ENCODE data around the gene HINFP. TPM values are rescaled to one million over a fixed set of nuclear protein-coding genes. Genes with fewer than 3 reads are reported as not detected.
A peak's percentile ranks its signal among the peaks of the same experiment; 100 is the strongest.

HINFP gene
- total and polyA plus RNA-seq, 9 of the 15 experiments (the other 6 are each of a cell fraction or from before 2014, with no cell fraction given): 13.8 to 34.1 (median 22.5) TPM

DNA sequence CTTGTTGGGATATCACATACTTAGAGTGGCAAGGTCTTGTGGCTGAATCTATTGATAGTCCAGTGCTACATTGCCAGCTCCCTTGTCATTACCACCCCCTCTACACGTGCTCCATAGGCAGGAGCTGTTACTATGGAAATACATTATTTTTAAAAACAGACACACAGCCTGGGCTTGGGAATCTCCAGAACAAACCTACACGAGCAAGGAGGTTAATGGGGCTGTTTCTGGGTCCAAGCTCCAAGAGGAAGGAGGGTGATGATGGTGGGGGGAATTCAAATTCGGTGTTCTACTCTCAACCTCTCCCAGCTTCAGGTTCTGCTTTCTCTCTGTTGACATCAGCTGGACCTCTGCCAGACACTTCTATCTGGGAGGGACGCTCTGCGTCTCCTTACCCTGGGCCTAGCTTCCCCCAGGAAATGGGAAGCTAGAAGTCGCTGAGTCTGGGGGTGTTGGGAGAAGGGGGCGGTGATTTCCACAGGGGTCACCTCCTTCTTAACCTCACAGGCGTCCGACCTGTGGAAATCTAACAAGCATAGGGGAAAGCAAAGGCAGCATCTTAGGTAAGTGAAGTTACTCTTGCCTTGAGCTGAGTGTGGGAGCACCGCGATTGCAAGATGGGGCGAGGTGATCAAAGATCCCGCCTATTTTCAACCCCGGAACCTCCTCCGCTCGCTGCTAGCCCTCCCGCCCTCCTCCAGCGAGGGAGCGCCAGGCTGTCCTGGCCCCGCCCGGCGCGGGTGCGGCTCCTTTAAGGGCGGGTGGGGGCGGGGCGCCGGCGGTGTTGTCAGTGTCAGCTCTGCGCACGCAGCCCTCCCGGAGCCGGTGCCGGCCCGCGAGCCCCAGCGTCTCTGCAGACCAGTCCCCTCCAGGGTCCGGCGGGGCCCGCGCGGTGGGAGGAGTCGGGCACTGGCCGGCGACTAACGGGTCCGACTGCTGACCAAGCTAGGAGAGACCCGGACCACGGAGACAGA lies 14.5 kb upstream of the HINFP start, which contains the start of gene C2CD2L (continued):
- TF ChIP-seq, protein P1, sequence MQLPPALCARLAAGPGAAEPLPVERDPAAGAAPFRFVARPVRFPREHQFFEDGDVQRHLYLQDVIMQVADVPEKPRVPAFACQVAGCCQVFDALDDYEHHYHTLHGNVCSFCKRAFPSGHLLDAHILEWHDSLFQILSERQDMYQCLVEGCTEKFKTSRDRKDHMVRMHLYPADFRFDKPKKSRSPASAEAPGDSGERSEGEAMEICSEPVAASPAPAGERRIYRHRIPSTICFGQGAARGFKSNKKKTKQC (CRISPR knock-in tag; IDR thresholded peaks at IDR 0.05): no peak
- TF ChIP-seq CCAR2 (IDR thresholded peaks at IDR 0.05; ENCODE audit: low read depth, low read length) (no peak), MAFK (IDR thresholded peaks at IDR 0.05; ENCODE audit: low read length) (no peak), DDX20 (tag; IDR thresholded peaks at IDR 0.05; ENCODE audit: low read depth) (no peak), RFX1 (IDR thresholded peaks at IDR 0.05) (peak; percentile 57), ZFP30 (CRISPR knock-in tag; IDR thresholded peaks at IDR 0.05; ENCODE audit: borderline replicate concordance) (no peak), ZNF695 (CRISPR knock-in tag; IDR thresholded peaks at IDR 0.05) (no peak), KDM2B (CRISPR knock-in tag; IDR thresholded peaks at IDR 0.05) (no peak), ZNF197 (CRISPR knock-in tag; IDR thresholded peaks at IDR 0.05; ENCODE audit: low read depth) (no peak), SMAD3 (CRISPR knock-in tag; conservative IDR thresholded peaks at IDR 0.05) (no peak), FOXJ3 (CRISPR knock-in tag; IDR thresholded peaks at IDR 0.05) (no peak), BCOR (IDR thresholded peaks at IDR 0.05) (0 out of 2 replicates have a peak, but pooled peaks have one; percentile 19), PML (IDR thresholded peaks at IDR 0.05; ENCODE audit: low read length) (peak; percentile 61; the same call in 1 of the 2 replicates), GATAD2A (IDR thresholded peaks at IDR 0.05) (no peak), POLR3G (IDR thresholded peaks at IDR 0.05; ENCODE audit: extremely low read depth, insufficient read length, insufficient replicate concordance) (no peak), CBFA2T3 (IDR thresholded peaks at IDR 0.05) (peak; percentile 31; the same call in 1 of the 2 replicates), SOX6 (IDR thresholded peaks at IDR 0.05) (peak; percentile 54; the same call in 1 of the 2 replicates), SAFB (IDR thresholded peaks at IDR 0.05; ENCODE audit: borderline replicate concordance, low read depth, low read length) (no peak)
- TF ChIP-seq, protein P2, sequence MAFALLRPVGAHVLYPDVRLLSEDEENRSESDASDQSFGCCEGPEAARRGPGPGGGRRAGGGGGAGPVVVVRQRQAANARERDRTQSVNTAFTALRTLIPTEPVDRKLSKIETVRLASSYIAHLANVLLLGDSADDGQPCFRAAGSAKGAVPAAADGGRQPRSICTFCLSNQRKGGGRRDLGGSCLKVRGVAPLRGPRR (CRISPR knock-in tag; IDR thresholded peaks at IDR 0.05): no peak
- TF ChIP-seq, protein P3, sequence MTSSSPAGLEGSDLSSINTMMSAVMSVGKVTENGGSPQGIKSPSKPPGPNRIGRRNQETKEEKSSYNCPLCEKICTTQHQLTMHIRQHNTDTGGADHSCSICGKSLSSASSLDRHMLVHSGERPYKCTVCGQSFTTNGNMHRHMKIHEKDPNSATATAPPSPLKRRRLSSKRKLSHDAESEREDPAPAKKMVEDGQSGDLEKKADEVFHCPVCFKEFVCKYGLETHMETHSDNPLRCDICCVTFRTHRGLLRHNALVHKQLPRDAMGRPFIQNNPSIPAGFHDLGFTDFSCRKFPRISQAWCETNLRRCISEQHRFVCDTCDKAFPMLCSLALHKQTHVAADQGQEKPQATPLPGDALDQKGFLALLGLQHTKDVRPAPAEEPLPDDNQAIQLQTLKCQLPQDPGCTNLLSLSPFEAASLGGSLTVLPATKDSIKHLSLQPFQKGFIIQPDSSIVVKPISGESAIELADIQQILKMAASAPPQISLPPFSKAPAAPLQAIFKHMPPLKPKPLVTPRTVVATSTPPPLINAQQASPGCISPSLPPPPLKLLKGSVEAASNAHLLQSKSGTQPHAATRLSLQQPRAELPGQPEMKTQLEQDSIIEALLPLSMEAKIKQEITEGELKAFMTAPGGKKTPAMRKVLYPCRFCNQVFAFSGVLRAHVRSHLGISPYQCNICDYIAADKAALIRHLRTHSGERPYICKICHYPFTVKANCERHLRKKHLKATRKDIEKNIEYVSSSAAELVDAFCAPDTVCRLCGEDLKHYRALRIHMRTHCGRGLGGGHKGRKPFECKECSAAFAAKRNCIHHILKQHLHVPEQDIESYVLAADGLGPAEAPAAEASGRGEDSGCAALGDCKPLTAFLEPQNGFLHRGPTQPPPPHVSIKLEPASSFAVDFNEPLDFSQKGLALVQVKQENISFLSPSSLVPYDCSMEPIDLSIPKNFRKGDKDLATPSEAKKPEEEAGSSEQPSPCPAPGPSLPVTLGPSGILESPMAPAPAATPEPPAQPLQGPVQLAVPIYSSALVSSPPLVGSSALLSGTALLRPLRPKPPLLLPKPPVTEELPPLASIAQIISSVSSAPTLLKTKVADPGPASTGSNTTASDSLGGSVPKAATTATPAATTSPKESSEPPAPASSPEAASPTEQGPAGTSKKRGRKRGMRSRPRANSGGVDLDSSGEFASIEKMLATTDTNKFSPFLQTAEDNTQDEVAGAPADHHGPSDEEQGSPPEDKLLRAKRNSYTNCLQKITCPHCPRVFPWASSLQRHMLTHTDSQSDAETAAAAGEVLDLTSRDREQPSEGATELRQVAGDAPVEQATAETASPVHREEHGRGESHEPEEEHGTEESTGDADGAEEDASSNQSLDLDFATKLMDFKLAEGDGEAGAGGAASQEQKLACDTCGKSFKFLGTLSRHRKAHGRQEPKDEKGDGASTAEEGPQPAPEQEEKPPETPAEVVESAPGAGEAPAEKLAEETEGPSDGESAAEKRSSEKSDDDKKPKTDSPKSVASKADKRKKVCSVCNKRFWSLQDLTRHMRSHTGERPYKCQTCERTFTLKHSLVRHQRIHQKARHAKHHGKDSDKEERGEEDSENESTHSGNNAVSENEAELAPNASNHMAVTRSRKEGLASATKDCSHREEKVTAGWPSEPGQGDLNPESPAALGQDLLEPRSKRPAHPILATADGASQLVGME (CRISPR knock-in tag; IDR thresholded peaks at IDR 0.05): no peak
- TF ChIP-seq, protein P4, sequence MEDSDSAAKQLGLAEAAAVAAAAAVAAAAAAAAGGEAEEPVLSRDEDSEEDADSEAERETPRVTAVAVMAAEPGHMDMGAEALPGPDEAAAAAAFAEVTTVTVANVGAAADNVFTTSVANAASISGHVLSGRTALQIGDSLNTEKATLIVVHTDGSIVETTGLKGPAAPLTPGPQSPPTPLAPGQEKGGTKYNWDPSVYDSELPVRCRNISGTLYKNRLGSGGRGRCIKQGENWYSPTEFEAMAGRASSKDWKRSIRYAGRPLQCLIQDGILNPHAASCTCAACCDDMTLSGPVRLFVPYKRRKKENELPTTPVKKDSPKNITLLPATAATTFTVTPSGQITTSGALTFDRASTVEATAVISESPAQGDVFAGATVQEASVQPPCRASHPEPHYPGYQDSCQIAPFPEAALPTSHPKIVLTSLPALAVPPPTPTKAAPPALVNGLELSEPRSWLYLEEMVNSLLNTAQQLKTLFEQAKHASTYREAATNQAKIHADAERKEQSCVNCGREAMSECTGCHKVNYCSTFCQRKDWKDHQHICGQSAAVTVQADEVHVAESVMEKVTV (CRISPR knock-in tag; IDR thresholded peaks at IDR 0.05): no peak
